ENCODE data around the gene PDLIM3. TPM values are rescaled to one million over a fixed set of nuclear protein-coding genes. Genes with fewer than 3 reads are reported as not detected.
A peak's percentile ranks its signal among the peaks of the same experiment; 100 is the strongest.

The PDLIM3 gene
- total and polyA plus RNA-seq, 2 of the 13 experiments (the other 11 are each of a cell fraction or from before 2014, with no cell fraction given) = 5.9 to 14.0 TPM

GRCh38 chr4:185567381-185568376 lies 32.4 kb upstream of the PDLIM3 start (continued):
- TF ChIP-seq IKZF5 (CRISPR knock-in tag; IDR thresholded peaks at IDR 0.05) = peak; percentile 71; the same call in 1 of the 2 replicates
- TF ChIP-seq PREB (CRISPR knock-in tag; IDR thresholded peaks at IDR 0.05) = no peak
- TF ChIP-seq SPEN (CRISPR knock-in tag; IDR thresholded peaks at IDR 0.05; ENCODE audit: low read depth) = no peak
- no peak for TF ChIP-seq ZNF737 (CRISPR knock-in tag; IDR thresholded peaks at IDR 0.05; ENCODE audit: borderline replicate concordance)
- TF ChIP-seq KAT2B (IDR thresholded peaks at IDR 0.05; ENCODE audit: borderline replicate concordance, low read depth, low read length) = no peak
- no peak for TF ChIP-seq ZNF773 (CRISPR knock-in tag; IDR thresholded peaks at IDR 0.05; ENCODE audit: borderline replicate concordance)
- TF ChIP-seq FOSL2 (CRISPR knock-in tag; IDR thresholded peaks at IDR 0.05) = no peak; the same call in 1 of the 2 replicates
- TF ChIP-seq CREM (IDR thresholded peaks at IDR 0.05) = peak; percentile 56; the same call in 1 of the 2 replicates
- no peak for TF ChIP-seq CREM (CRISPR knock-in tag; IDR thresholded peaks at IDR 0.05)
- TF ChIP-seq SRSF1 (optimal IDR thresholded peaks at IDR 0.05; ENCODE audit: low read depth, low read length) = no peak
- TF ChIP-seq NFYB (CRISPR knock-in tag; IDR thresholded peaks at IDR 0.05) = no peak
- TF ChIP-seq, protein P1, sequence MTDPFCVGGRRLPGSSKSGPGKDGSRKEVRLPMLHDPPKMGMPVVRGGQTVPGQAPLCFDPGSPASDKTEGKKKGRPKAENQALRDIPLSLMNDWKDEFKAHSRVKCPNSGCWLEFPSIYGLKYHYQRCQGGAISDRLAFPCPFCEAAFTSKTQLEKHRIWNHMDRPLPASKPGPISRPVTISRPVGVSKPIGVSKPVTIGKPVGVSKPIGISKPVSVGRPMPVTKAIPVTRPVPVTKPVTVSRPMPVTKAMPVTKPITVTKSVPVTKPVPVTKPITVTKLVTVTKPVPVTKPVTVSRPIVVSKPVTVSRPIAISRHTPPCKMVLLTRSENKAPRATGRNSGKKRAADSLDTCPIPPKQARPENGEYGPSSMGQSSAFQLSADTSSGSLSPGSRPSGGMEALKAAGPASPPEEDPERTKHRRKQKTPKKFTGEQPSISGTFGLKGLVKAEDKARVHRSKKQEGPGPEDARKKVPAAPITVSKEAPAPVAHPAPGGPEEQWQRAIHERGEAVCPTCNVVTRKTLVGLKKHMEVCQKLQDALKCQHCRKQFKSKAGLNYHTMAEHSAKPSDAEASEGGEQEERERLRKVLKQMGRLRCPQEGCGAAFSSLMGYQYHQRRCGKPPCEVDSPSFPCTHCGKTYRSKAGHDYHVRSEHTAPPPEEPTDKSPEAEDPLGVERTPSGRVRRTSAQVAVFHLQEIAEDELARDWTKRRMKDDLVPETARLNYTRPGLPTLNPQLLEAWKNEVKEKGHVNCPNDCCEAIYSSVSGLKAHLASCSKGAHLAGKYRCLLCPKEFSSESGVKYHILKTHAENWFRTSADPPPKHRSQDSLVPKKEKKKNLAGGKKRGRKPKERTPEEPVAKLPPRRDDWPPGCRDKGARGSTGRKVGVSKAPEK (CRISPR knock-in tag; IDR thresholded peaks at IDR 0.05; ENCODE audit: borderline replicate concordance) = no peak
- TF ChIP-seq, protein P2, sequence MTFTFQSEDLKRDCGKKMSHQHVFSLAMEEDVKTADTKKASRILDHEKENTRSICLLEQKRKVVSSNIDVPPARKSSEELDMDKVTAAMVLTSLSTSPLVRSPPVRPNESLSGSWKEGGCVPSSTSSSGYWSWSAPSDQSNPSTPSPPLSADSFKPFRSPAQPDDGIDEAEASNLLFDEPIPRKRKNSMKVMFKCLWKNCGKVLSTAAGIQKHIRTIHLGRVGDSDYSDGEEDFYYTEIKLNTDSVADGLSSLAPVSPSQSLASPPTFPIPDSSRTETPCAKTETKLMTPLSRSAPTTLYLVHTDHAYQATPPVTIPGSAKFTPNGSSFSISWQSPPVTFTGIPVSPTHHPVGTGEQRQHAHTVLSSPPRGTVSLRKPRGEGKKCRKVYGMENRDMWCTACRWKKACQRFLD (CRISPR knock-in tag; IDR thresholded peaks at IDR 0.05; ENCODE audit: borderline replicate concordance) = no peak
- TF ChIP-seq, protein P3, sequence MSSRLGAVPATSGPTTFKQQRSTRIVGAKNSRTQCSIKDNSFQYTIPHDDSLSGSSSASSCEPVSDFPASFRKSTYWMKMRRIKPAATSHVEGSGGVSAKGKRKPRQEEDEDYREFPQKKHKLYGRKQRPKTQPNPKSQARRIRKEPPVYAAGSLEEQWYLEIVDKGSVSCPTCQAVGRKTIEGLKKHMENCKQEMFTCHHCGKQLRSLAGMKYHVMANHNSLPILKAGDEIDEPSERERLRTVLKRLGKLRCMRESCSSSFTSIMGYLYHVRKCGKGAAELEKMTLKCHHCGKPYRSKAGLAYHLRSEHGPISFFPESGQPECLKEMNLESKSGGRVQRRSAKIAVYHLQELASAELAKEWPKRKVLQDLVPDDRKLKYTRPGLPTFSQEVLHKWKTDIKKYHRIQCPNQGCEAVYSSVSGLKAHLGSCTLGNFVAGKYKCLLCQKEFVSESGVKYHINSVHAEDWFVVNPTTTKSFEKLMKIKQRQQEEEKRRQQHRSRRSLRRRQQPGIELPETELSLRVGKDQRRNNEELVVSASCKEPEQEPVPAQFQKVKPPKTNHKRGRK (CRISPR knock-in tag; IDR thresholded peaks at IDR 0.05) = no peak
- TF ChIP-seq, protein P4, sequence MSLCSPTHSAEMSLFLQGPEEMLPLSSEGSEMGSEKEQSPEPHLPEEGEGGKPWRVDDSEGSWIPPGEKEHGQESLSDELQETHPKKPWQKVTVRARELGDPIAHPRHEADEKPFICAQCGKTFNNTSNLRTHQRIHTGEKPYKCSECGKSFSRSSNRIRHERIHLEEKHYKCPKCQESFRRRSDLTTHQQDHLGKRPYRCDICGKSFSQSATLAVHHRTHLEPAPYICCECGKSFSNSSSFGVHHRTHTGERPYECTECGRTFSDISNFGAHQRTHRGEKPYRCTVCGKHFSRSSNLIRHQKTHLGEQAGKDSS (CRISPR knock-in tag; IDR thresholded peaks at IDR 0.05; ENCODE audit: borderline replicate concordance, low read depth) = no peak
- TF ChIP-seq ZNF367 (CRISPR knock-in tag; IDR thresholded peaks at IDR 0.05; ENCODE audit: borderline replicate concordance) = no peak
- TF ChIP-seq PAX8 (CRISPR knock-in tag; IDR thresholded peaks at IDR 0.05; ENCODE audit: borderline replicate concordance) = no peak
- peak; percentile 57; the same call in 1 of the 2 replicates for TF ChIP-seq SRF (IDR thresholded peaks at IDR 0.05; ENCODE audit: low read depth, low read length)
